Measurements from ENCODE around the gene CNOT8. TPM values are rescaled to one million over a fixed set of nuclear protein-coding genes. Genes with fewer than 3 reads are reported as not detected.

CNOT8 gene
- total and polyA plus RNA-seq, 2 of the 4 experiments (the other 2 are of a cell fraction): 41.4 to 49.1 TPM

Small RNA genes lying within 50 kb of the gene (microRNA-seq; reads per million reads assigned to microRNA genes)
- gene MIR378H (ENCODE audit: insufficient read depth in 1 of 2, insufficient read length in 1 of 2, unreplicated experiment in 1 of 2): 0 reads per million in 2 experiments

Small RNA genes lying within 50 kb of the gene (small RNA-seq; reads per million reads assigned to genes)
- gene MIR378H: 0 reads per million in 5 experiments

Other genes starting within 250 kb of the CNOT8 start
- 41.9 and 47.3 TPM in 2 replicates for gene LARP1, start 103.2 kb upstream of the CNOT8 start, total RNA-seq (2012; rRNA removed)
- gene LARP1, start 103.2 kb upstream of the CNOT8 start, polyA plus RNA-seq (2012; rRNA removed): 70.3 and 77.4 TPM in 2 replicates
- 4.2 and 4.3 TPM in 2 replicates for gene FAXDC2, start 8.0 kb upstream of the CNOT8 start, total RNA-seq (2012; rRNA removed)
- gene FAXDC2, start 8.0 kb upstream of the CNOT8 start, polyA plus RNA-seq (2012; rRNA removed): 8.1 and 8.9 TPM in 2 replicates
- gene GEMIN5, start 79.6 kb downstream of the CNOT8 start, total RNA-seq (2012; rRNA removed): 27.5 and 31.5 TPM in 2 replicates
- gene GEMIN5, start 79.6 kb downstream of the CNOT8 start, polyA plus RNA-seq (2012; rRNA removed): 8.1 and 9.0 TPM in 2 replicates
- 13.3 and 21.7 TPM in 2 replicates for gene MRPL22, start 82.4 kb downstream of the CNOT8 start, total RNA-seq (2012; rRNA removed)
- gene MRPL22, start 82.4 kb downstream of the CNOT8 start, polyA plus RNA-seq (2012; rRNA removed): 58.0 and 58.5 TPM in 2 replicates
- gene KIF4B, start 155.1 kb downstream of the CNOT8 start, total RNA-seq (2012; rRNA removed): under 0.01 TPM in 2 replicates
- gene KIF4B, start 155.1 kb downstream of the CNOT8 start, polyA plus RNA-seq (2012; rRNA removed): 0.03 TPM in 2 replicates

Measured in IMR-90 (cell line).